WTC11 (cell line): ENCODE measurements around the gene TROAP.

Source experiments
- TF ChIP-seq, protein P1 (sequence below): fragments of 200-600 bp; IDR thresholded peaks from 2 replicates; pipeline ENCODE4 v1.8.0; 2022; ENCODE audit warnings: antibody characterized with exemption
- TF ChIP-seq, protein P2 (sequence below): sonication (generic); formaldehyde crosslinking; IDR thresholded peaks from 2 replicates; pipeline ENCODE4 v1.8.1; 2023; ENCODE audit warnings: mild to moderate bottlenecking, moderate library complexity, missing genetic modification reagents
- TF ChIP-seq, protein P3 (sequence below): sonication (generic); formaldehyde crosslinking; IDR thresholded peaks from 2 replicates; pipeline ENCODE4 v1.8.1; 2022; ENCODE audit warnings: low read depth, missing genetic modification reagents, borderline replicate concordance

- TF ChIP-seq, protein P1, sequence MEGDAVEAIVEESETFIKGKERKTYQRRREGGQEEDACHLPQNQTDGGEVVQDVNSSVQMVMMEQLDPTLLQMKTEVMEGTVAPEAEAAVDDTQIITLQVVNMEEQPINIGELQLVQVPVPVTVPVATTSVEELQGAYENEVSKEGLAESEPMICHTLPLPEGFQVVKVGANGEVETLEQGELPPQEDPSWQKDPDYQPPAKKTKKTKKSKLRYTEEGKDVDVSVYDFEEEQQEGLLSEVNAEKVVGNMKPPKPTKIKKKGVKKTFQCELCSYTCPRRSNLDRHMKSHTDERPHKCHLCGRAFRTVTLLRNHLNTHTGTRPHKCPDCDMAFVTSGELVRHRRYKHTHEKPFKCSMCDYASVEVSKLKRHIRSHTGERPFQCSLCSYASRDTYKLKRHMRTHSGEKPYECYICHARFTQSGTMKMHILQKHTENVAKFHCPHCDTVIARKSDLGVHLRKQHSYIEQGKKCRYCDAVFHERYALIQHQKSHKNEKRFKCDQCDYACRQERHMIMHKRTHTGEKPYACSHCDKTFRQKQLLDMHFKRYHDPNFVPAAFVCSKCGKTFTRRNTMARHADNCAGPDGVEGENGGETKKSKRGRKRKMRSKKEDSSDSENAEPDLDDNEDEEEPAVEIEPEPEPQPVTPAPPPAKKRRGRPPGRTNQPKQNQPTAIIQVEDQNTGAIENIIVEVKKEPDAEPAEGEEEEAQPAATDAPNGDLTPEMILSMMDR = peak; percentile 88
- TF ChIP-seq, protein P2, sequence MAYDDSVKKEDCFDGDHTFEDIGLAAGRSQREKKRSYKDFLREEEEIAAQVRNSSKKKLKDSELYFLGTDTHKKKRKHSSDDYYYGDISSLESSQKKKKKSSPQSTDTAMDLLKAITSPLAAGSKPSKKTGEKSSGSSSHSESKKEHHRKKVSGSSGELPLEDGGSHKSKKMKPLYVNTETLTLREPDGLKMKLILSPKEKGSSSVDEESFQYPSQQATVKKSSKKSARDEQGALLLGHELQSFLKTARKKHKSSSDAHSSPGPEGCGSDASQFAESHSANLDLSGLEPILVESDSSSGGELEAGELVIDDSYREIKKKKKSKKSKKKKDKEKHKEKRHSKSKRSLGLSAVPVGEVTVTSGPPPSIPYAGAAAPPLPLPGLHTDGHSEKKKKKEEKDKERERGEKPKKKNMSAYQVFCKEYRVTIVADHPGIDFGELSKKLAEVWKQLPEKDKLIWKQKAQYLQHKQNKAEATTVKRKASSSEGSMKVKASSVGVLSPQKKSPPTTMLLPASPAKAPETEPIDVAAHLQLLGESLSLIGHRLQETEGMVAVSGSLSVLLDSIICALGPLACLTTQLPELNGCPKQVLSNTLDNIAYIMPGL (CRISPR knock-in tag) = no peak
- TF ChIP-seq, protein P3, sequence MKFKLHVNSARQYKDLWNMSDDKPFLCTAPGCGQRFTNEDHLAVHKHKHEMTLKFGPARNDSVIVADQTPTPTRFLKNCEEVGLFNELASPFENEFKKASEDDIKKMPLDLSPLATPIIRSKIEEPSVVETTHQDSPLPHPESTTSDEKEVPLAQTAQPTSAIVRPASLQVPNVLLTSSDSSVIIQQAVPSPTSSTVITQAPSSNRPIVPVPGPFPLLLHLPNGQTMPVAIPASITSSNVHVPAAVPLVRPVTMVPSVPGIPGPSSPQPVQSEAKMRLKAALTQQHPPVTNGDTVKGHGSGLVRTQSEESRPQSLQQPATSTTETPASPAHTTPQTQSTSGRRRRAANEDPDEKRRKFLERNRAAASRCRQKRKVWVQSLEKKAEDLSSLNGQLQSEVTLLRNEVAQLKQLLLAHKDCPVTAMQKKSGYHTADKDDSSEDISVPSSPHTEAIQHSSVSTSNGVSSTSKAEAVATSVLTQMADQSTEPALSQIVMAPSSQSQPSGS (CRISPR knock-in tag) = no peak
Measured at GRCh38 chr12:49296034-49296835, 26.8 kb upstream of the TROAP start.
